Activated CD4-positive, alpha-beta T cell treated with anti-CD3 and anti-CD28 coated beads, Interleukin-2, amount 10 ng/mL, durations not matched to agents 7 days and 5 days (primary cell): ENCODE data around the gene PTPRM. TPM values are rescaled to one million over a fixed set of nuclear protein-coding genes. Genes with fewer than 3 reads are reported as not detected.

ENCODE experiments used
- CTCF ChIA-PET: fragments of 350-600 bp; sonication (Branson Sonifier 250); formaldehyde crosslinking; loops from one replicate; lab custom pipeline; 2021; ENCODE audit warnings: antibody characterized with exemption; lab: Charles Lee
- POLR2A ChIA-PET: fragments of 350-600 bp; sonication (Branson Sonifier 250); formaldehyde crosslinking; loops from one replicate; lab custom pipeline; 2021; ENCODE audit warnings: antibody characterized with exemption; lab: Charles Lee
- DNase-seq: peaks from one replicate; pipeline ENCODE4 v3.0.0-alpha.2; 2020
- H3K27ac Mint-ChIP-seq: one replicate; pipeline ENCODE4 v1.8.0; 2021; ENCODE audit warnings: mild to moderate bottlenecking, moderate library complexity, mixed read lengths
- H3K27me3 Mint-ChIP-seq: one replicate; pipeline ENCODE4 v1.8.0; 2021; ENCODE audit warnings: mixed read lengths
- H3K36me3 Mint-ChIP-seq: one replicate; pipeline ENCODE4 v1.8.0; 2021; ENCODE audit warnings: low read depth, mixed read lengths
- H3K4me1 Mint-ChIP-seq: one replicate; pipeline ENCODE4 v1.8.0; 2021; ENCODE audit warnings: mixed read lengths
- H3K4me3 Mint-ChIP-seq: one replicate; pipeline ENCODE4 v1.8.0; 2021; ENCODE audit warnings: mild to moderate bottlenecking, moderate library complexity, mixed read lengths
- H3K9me3 Mint-ChIP-seq: one replicate; pipeline ENCODE4 v1.8.0; 2021; ENCODE audit warnings: mixed read lengths
- total RNA-seq, 2 experiments: library from RNA; stranded (reverse); gene quantifications; one replicate each; pipeline ENCODE4 v1.2.3, GENCODE V29; 2021

Gene PTPRM
- total RNA-seq, 2 experiments from 2014 or later, result 5.1 to 10.5 TPM

GRCh38 chr18:7596147-7596546 lies 29.0 kb downstream of the PTPRM start:
- Mint-ChIP-seq H3K4me3 (no peak overlapping the region), H3K27me3 (peaks cover 2% of the 10 kb centered on the region), H3K36me3 (no peaks in the 10 kb centered on the region), H3K9me3 (no peaks in the 10 kb centered on the region), H3K4me1 (no peaks in the 10 kb centered on the region), H3K27ac (no peak overlapping the region)
- no peak for DNase-seq
- CTCF ChIA-PET, result no interaction called here
- POLR2A ChIA-PET, result no interaction called here

GRCh38 chr18:7597500-7597899 lies 30.4 kb downstream of the PTPRM start:
- POLR2A ChIA-PET, result no interaction called here
- peaks cover under 1% of the 10 kb centered on the region for H3K27me3 Mint-ChIP-seq
- CTCF ChIA-PET, result no interaction called here

GRCh38 chr18:7598167-7599047 lies 31.3 kb downstream of the PTPRM start:
- ChIA-PET CTCF (no interaction called here), POLR2A (no interaction called here)
- Mint-ChIP-seq H3K9me3 (no peaks in the 10 kb centered on the region), H3K27ac (no peak overlapping the region), H3K27me3 (no peaks in the 10 kb centered on the region), H3K4me3 (no peak overlapping the region), H3K36me3 (no peaks in the 10 kb centered on the region), H3K4me1 (no peaks in the 10 kb centered on the region)
- no peak for DNase-seq

More at GRCh38 chr18:7597500-7597899, 30.4 kb downstream of the PTPRM start:
- no peak overlapping the region for H3K27ac Mint-ChIP-seq
- H3K4me1 Mint-ChIP-seq, result no peaks in the 10 kb centered on the region
- H3K4me3 Mint-ChIP-seq, result no peak overlapping the region
- no peak for DNase-seq
- no peaks in the 10 kb centered on the region for H3K9me3 Mint-ChIP-seq
- no peaks in the 10 kb centered on the region for H3K36me3 Mint-ChIP-seq

GRCh38 chr18:7600036-7600435 lies 32.9 kb downstream of the PTPRM start:
- Mint-ChIP-seq H3K4me1 (no peaks in the 10 kb centered on the region), H3K27me3 (no peaks in the 10 kb centered on the region), H3K36me3 (no peaks in the 10 kb centered on the region), H3K9me3 (no peaks in the 10 kb centered on the region), H3K27ac (no peak overlapping the region), H3K4me3 (no peak overlapping the region)
- DNase-seq, result no peak
- ChIA-PET POLR2A (no interaction called here), CTCF (no interaction called here)

- Mint-ChIP-seq H3K36me3 (no peaks in the 10 kb centered on the region), H3K27me3 (no peaks in the 10 kb centered on the region), H3K4me1 (no peaks in the 10 kb centered on the region), H3K4me3 (no peak overlapping the region), H3K27ac (no peak overlapping the region), H3K9me3 (no peaks in the 10 kb centered on the region)
- ChIA-PET CTCF (no interaction called here), POLR2A (no interaction called here)
- DNase-seq, result no peak
Observed at GRCh38 chr18:7600528-7601245, 33.6 kb downstream of the PTPRM start.

GRCh38 chr18:7601246-7601615 lies 34.1 kb downstream of the PTPRM start:
- Mint-ChIP-seq H3K9me3 (no peaks in the 10 kb centered on the region), H3K36me3 (no peaks in the 10 kb centered on the region), H3K27me3 (no peaks in the 10 kb centered on the region), H3K4me1 (no peaks in the 10 kb centered on the region), H3K4me3 (no peak overlapping the region), H3K27ac (no peak overlapping the region)
- DNase-seq, result no peak
- CTCF ChIA-PET, result no interaction called here
- POLR2A ChIA-PET, result no interaction called here

GRCh38 chr18:7601936-7602335 lies 34.8 kb downstream of the PTPRM start:
- H3K27me3 Mint-ChIP-seq, result no peaks in the 10 kb centered on the region
- no peaks in the 10 kb centered on the region for H3K36me3 Mint-ChIP-seq
- H3K27ac Mint-ChIP-seq, result no peak overlapping the region
- DNase-seq, result no peak
- ChIA-PET CTCF (interaction anchor here (0.6 to 1.2 kb wide), 3 partner anchors 8 to 1015 kb away, joined by 3 to 4 read pairs (median 3); no protein-coding TSS in a partner anchor), POLR2A (no interaction called here)
- H3K4me1 Mint-ChIP-seq, result no peaks in the 10 kb centered on the region
- H3K9me3 Mint-ChIP-seq, result no peaks in the 10 kb centered on the region
- no peak overlapping the region for H3K4me3 Mint-ChIP-seq

GRCh38 chr18:7603259-7604000 lies 36.3 kb downstream of the PTPRM start:
- CTCF ChIA-PET, result interaction anchor here (1.2 kb wide), 1 partner anchor 14 kb away, joined by 3 read pairs; no protein-coding TSS in a partner anchor
- Mint-ChIP-seq H3K27ac (no peak overlapping the region), H3K4me1 (no peaks in the 10 kb centered on the region), H3K4me3 (no peak overlapping the region), H3K9me3 (no peaks in the 10 kb centered on the region), H3K27me3 (no peaks in the 10 kb centered on the region), H3K36me3 (no peaks in the 10 kb centered on the region)
- POLR2A ChIA-PET, result no interaction called here
- no peak for DNase-seq

GRCh38 chr18:7604361-7604760 lies 37.2 kb downstream of the PTPRM start:
- no peak overlapping the region for H3K4me3 Mint-ChIP-seq
- no peak for DNase-seq
- no peaks in the 10 kb centered on the region for H3K4me1 Mint-ChIP-seq
- ChIA-PET POLR2A (no interaction called here), CTCF (no interaction called here)
- no peak overlapping the region for H3K27ac Mint-ChIP-seq
- H3K36me3 Mint-ChIP-seq, result no peaks in the 10 kb centered on the region
- H3K27me3 Mint-ChIP-seq, result no peaks in the 10 kb centered on the region
- no peaks in the 10 kb centered on the region for H3K9me3 Mint-ChIP-seq

- H3K4me3 Mint-ChIP-seq, result no peak overlapping the region
- CTCF ChIA-PET, result no interaction called here
Observed at GRCh38 chr18:7605705-7606104, 38.6 kb downstream of the PTPRM start.

GRCh38 chr18:7607540-7608173 lies 40.5 kb downstream of the PTPRM start:
- ChIA-PET CTCF (no interaction called here), POLR2A (no interaction called here)
- Mint-ChIP-seq H3K27me3 (no peaks in the 10 kb centered on the region), H3K4me3 (no peak overlapping the region), H3K4me1 (no peaks in the 10 kb centered on the region), H3K27ac (no peak overlapping the region), H3K9me3 (no peaks in the 10 kb centered on the region), H3K36me3 (no peaks in the 10 kb centered on the region)
- DNase-seq, result no peak

More at GRCh38 chr18:7605705-7606104, 38.6 kb downstream of the PTPRM start:
- DNase-seq, result no peak
- Mint-ChIP-seq H3K4me1 (no peaks in the 10 kb centered on the region), H3K27me3 (no peaks in the 10 kb centered on the region), H3K27ac (no peak overlapping the region), H3K36me3 (no peaks in the 10 kb centered on the region), H3K9me3 (no peaks in the 10 kb centered on the region)
- POLR2A ChIA-PET, result no interaction called here

GRCh38 chr18:7608174-7608550 lies 41.0 kb downstream of the PTPRM start:
- Mint-ChIP-seq H3K27me3 (no peaks in the 10 kb centered on the region), H3K4me1 (no peaks in the 10 kb centered on the region), H3K27ac (no peak overlapping the region), H3K9me3 (no peaks in the 10 kb centered on the region), H3K36me3 (no peaks in the 10 kb centered on the region), H3K4me3 (no peak overlapping the region)
- ChIA-PET POLR2A (no interaction called here), CTCF (no interaction called here)
- no peak for DNase-seq
